Sigmoid colon (tissue), 7 donors: ENCODE data around the gene SMIM24. TPM values are rescaled to one million over a fixed set of nuclear protein-coding genes. Genes with fewer than 3 reads are reported as not detected.
A peak's percentile ranks its signal among the peaks of the same experiment; 100 is the strongest.
"Not testable (repeated sequence)": the region's sequence is repeated elsewhere in the genome, so short reads cannot be mapped to it uniquely, and the experiment has no call there.

Experiments used
- DNase-seq: peaks from one replicate; pipeline ENCODE4 v3.0.0-alpha.2; 2019
- H3K27ac ChIP-seq, 4 donors: fragments of 200-600 bp; sonication (generic); one replicate each; pipeline ENCODE4 v1.5.1; 2016 to 2019; ENCODE audit warnings: mild to moderate bottlenecking in 1 of 4
- H3K27me3 ChIP-seq, 3 donors: fragments of 200-600 bp; sonication (generic); one replicate each; pipeline ENCODE4 v1.5.1; 2019; ENCODE audit warnings: mild to moderate bottlenecking in 1 of 3
- H3K36me3 ChIP-seq, 4 donors: fragments of 200-600 bp; sonication (generic); one replicate each; pipeline ENCODE4 v1.5.1; 2016 to 2019
- H3K4me1 ChIP-seq, 4 donors: fragments of 200-600 bp; sonication (generic); one replicate each; pipeline ENCODE4 v1.5.1; 2017 to 2019
- H3K4me3 ChIP-seq, 4 donors: fragments of 200-600 bp; sonication (generic); one replicate each; pipeline ENCODE4 v1.5.1; 2017 to 2019; ENCODE audit warnings: mild to moderate bottlenecking in 2 of 4, moderate library complexity in 1 of 4
- H3K9me3 ChIP-seq, 4 donors: fragments of 200-600 bp in 3 of 4; sonication (generic) in 3 of 4; one replicate each; pipeline versions ENCODE4 v1.5.1 to v1.6.1; 2013 to 2019
- EP300 ChIP-seq, 4 donors: sonication (generic); formaldehyde crosslinking; IDR thresholded peaks; one replicate each; pipeline ENCODE4 v1.6.1; 2017; ENCODE audit warnings: antibody characterized with exemption in 4 of 4
- POLR2A ChIP-seq, 2 donors: fragments of 450-650 bp; IDR thresholded peaks; one replicate each; pipeline ENCODE4 v1.6.1; 2016; ENCODE audit warnings: antibody characterized with exemption in 2 of 2, mild to moderate bottlenecking in 2 of 2, moderate library complexity in 2 of 2
- POLR2AphosphoS5 ChIP-seq, 4 donors: sonication (generic); formaldehyde crosslinking; IDR thresholded peaks; one replicate each; pipeline ENCODE4 v1.6.1; 2017; ENCODE audit warnings: antibody characterized with exemption in 4 of 4
- WGBS, 2 donors: extraction: QIAGEN DNeasy Blood & Tissue Kit; methylation state at CpG; one replicate each; pipeline ENCODE4 v1.1.7; 2013; 5-methylcytosine and 5-hydroxymethylcytosine counted together
- intact Hi-C: fragments of 100-400 bp; cut with DNase I; formaldehyde crosslinking; loops from one replicate; pipeline ENCODE4 v1.15.1; 2023
- polyA plus RNA-seq, 3 donors: library from polyadenylated mRNA; stranded (reverse); fragments of 200-250 nt; gene quantifications; one replicate each; pipeline ENCODE4 v1.2.3, GENCODE V29; 2013
- total RNA-seq, 4 donors: library from RNA; depleted of rRNA; stranded (reverse); fragments of >200 nt; gene quantifications; one replicate each; pipeline ENCODE4 v1.1.0, GENCODE V29; 2016
- TF ChIP-seq, protein P1 (sequence below), 4 experiments: fragments of 450-650 bp in 3 of 4; fragments of 200-600 bp in 1 of 4; IDR thresholded peaks; one replicate each; pipeline ENCODE4 v1.5.1; 2016 to 2019; ENCODE audit warnings: antibody characterized with exemption in 4 of 4, mild to moderate bottlenecking in 3 of 4, moderate library complexity in 2 of 4
- donor health status: healthy with polysubstance abuse.
- donor health status: Bipolar disorder and iron deficiency.
- donor health status: healthy.

SMIM24 gene
- total and polyA plus RNA-seq, 7 donors, result 15.1 to 72.7 (median 30.3) TPM; not detected in 4

DNA sequence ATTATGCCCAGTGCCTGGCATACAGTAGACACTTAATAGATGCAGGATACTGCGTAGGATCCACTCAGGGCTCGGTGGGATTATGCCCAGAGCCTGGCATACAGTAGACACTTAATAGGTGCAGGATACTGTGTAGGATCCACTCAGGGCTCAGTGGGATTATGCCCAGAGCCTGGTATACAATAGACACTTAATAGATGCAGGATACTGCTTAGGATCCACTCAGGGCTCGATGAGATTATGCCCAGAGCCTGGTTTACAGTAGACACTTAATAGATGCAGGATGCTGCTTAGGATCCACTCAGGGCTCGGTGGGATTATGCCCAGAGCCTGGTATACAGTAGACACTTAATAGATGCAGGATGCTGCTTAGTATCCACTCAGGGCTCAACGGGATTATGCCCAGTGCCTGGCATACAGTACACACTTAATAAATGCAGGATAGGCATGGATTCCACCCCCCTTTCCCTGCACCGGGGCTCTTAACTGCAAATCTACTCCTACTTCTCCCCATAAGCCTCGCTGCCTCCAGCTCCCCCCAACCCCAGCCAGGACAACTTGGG lies 24.9 kb downstream of the SMIM24 start:
- H3K27me3 ChIP-seq, result no peaks in the 10 kb centered on the region
- intact Hi-C loops, result no loop called here
- H3K4me1 ChIP-seq, result peaks cover 0 to 74% (median 64%) of the 10 kb centered on the region in 4 donors
- no peaks in the 10 kb centered on the region for H3K9me3 ChIP-seq
- WGBS, 2 donors, result 86 to 87% methylated on average over 7 of the region's 7 CpGs
- no peak overlapping the region for H3K4me3 ChIP-seq
- H3K27ac ChIP-seq, result peak overlapping the region; percentile 82 to 92 (median 88)
- no peak for DNase-seq
- peaks cover 29 to 64% (median 52%) of the 10 kb centered on the region in 4 donors for H3K36me3 ChIP-seq
- TF ChIP-seq EP300 (IDR thresholded peaks at IDR 0.05), result no peak
- no peak for TF ChIP-seq POLR2A (IDR thresholded peaks at IDR 0.05)

GRCh38 chr19:3454656-3455392 lies 25.5 kb downstream of the SMIM24 start:
- 96% methylated on average over 15 of the region's 15 CpGs for WGBS, 2 donors
- no peak for DNase-seq
- Histone ChIP-seq H3K27me3 (no peaks in the 10 kb centered on the region), H3K36me3 (peaks cover 30 to 69% (median 56%) of the 10 kb centered on the region in 4 donors), H3K4me3 (no peak overlapping the region), H3K27ac (peak overlapping the region; percentile 82 to 92 (median 90)), H3K9me3 (no peaks in the 10 kb centered on the region), H3K4me1 (peaks cover 0 to 70% (median 58%) of the 10 kb centered on the region in 4 donors)
- TF ChIP-seq, protein P1, sequence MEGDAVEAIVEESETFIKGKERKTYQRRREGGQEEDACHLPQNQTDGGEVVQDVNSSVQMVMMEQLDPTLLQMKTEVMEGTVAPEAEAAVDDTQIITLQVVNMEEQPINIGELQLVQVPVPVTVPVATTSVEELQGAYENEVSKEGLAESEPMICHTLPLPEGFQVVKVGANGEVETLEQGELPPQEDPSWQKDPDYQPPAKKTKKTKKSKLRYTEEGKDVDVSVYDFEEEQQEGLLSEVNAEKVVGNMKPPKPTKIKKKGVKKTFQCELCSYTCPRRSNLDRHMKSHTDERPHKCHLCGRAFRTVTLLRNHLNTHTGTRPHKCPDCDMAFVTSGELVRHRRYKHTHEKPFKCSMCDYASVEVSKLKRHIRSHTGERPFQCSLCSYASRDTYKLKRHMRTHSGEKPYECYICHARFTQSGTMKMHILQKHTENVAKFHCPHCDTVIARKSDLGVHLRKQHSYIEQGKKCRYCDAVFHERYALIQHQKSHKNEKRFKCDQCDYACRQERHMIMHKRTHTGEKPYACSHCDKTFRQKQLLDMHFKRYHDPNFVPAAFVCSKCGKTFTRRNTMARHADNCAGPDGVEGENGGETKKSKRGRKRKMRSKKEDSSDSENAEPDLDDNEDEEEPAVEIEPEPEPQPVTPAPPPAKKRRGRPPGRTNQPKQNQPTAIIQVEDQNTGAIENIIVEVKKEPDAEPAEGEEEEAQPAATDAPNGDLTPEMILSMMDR (IDR thresholded peaks at IDR 0.05), result no peak
- TF ChIP-seq POLR2AphosphoS5 (IDR thresholded peaks at IDR 0.05) (no peak), POLR2A (IDR thresholded peaks at IDR 0.05) (no peak), EP300 (IDR thresholded peaks at IDR 0.05) (no peak)
- intact Hi-C loops, result loop anchor here (5.0 kb wide), 1 partner anchor 88 kb away; the partner anchor contains the start of gene NFIC

DNA sequence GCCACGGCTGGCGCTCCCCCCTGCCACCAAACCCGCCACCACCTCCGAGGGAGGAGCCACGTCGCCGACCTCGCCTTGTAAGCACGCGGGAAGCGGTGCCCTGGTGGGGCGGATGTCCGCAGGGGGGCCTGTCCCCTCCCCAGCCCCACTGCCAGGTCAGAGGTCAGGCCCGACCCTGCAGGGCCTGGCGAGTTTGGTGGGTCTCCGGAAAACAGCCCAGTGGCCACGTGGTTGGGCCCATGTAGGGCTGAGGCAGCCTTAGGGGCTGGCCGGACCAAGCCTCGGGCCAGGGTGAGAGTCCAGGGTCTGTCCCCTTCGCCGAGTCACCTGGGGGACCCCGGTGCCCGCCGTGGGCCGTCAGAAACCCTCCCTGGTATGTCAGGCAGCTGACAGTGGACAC lies 26.5 kb downstream of the SMIM24 start:
- peaks cover 0 to 60% (median 48%) of the 10 kb centered on the region in 4 donors for H3K4me1 ChIP-seq
- 85 to 88% methylated on average over 25 of the region's 25 CpGs for WGBS, 2 donors
- TF ChIP-seq EP300 (IDR thresholded peaks at IDR 0.05) (no peak), POLR2AphosphoS5 (IDR thresholded peaks at IDR 0.05) (no peak), POLR2A (IDR thresholded peaks at IDR 0.05) (no peak)
- TF ChIP-seq, protein P1 (IDR thresholded peaks at IDR 0.05), result no peak
- intact Hi-C loops, result loop anchor here (5.0 kb wide), 1 partner anchor 87 kb away; the partner anchor contains the start of gene NFIC
- no peaks in the 10 kb centered on the region for H3K9me3 ChIP-seq
- peaks cover 38 to 79% (median 65%) of the 10 kb centered on the region in 4 donors for H3K36me3 ChIP-seq
- H3K27me3 ChIP-seq, result no peaks in the 10 kb centered on the region
- no peak for DNase-seq
- no peak overlapping the region for H3K4me3 ChIP-seq
- peak overlapping the region; percentile 82 to 92 (median 90) for H3K27ac ChIP-seq

- intact Hi-C loops, result loop anchor here (5.0 kb wide), 1 partner anchor 86 kb away; the partner anchor contains the start of gene NFIC
- H3K27me3 ChIP-seq, DNase-seq, H3K9me3 ChIP-seq, H3K4me3 ChIP-seq: not testable (repeated sequence)
- H3K4me1 ChIP-seq, result peaks cover 0 to 50% (median 39%) of the 10 kb centered on the region in 4 donors
- H3K36me3 ChIP-seq, result peaks cover 39 to 87% (median 66%) of the 10 kb centered on the region in 4 donors
- peak overlapping the region; percentile 80 to 92 (median 86) for H3K27ac ChIP-seq
- 92 to 95% methylated on average over 10 of the region's 10 CpGs for WGBS, 2 donors
These were observed 27.4 kb downstream of the SMIM24 start for GRCh38 chr19:3452942-3453214.

GRCh38 chr19:3452171-3452941 lies 28.0 kb downstream of the SMIM24 start:
- H3K27me3 ChIP-seq, result no peaks in the 10 kb centered on the region
- H3K4me3 ChIP-seq, result no peak overlapping the region
- H3K36me3 ChIP-seq, result peaks cover 39 to 90% (median 68%) of the 10 kb centered on the region in 4 donors
- peak overlapping the region; percentile 80 to 92 (median 86) for H3K27ac ChIP-seq
- WGBS, 2 donors, result 92 to 95% methylated on average over 38 of the region's 38 CpGs
- no peak for DNase-seq
- no peaks in the 10 kb centered on the region for H3K9me3 ChIP-seq
- H3K4me1 ChIP-seq, result peaks cover 0 to 45% (median 33%) of the 10 kb centered on the region in 4 donors
- TF ChIP-seq POLR2A (IDR thresholded peaks at IDR 0.05) (no peak), POLR2AphosphoS5 (IDR thresholded peaks at IDR 0.05) (no peak), EP300 (IDR thresholded peaks at IDR 0.05) (no peak)
- TF ChIP-seq, protein P1 (IDR thresholded peaks at IDR 0.05), result no peak
- intact Hi-C loops, result loop anchor here (5.0 kb wide), 1 partner anchor 85 kb away; the partner anchor contains the start of gene NFIC
